GM12878 (cell line): ENCODE results near the gene GALR1. TPM values are rescaled to one million over a fixed set of nuclear protein-coding genes. Genes with fewer than 3 reads are reported as not detected.

Experiments
- ATAC-seq: fragments of 200-7000 bp; cut with Tn5 transposase; 3 replicates; pipeline ENCODE4 v1.9.1; 2020; ENCODE audit warnings: mild to moderate bottlenecking, moderate library complexity
- BruUV-seq: library from RNA; stranded (reverse); fragments of 400-500 nt; replicated peaks from 2 replicates; lab custom pipeline; 2021; lab: Mats Ljungman, UMichigan
- CTCF ChIA-PET: fragments of 300-600 bp; sonication (Branson Sonifier 250); formaldehyde crosslinking; extraction: SDS; loops from one replicate; lab custom pipeline; 2021; ENCODE audit warnings: inconsistent platforms; lab: Yijun Ruan, JAX
- POLR2A ChIA-PET: fragments of 350-600 bp; formaldehyde crosslinking; extraction: SDS; loops from one replicate; lab custom pipeline; 2021; ENCODE audit warnings: inconsistent platforms; lab: Charles Lee
- RAD21 ChIA-PET: fragments of 300-600 bp; sonication (Branson Sonifier 250); formaldehyde crosslinking; loops from one replicate; lab custom pipeline; 2023; ENCODE audit warnings: antibody characterized with exemption; ENCODE audit not compliant: unreplicated experiment; lab: Charles Lee
- SMC1A ChIA-PET: fragments of 300-600 bp; sonication (Branson Sonifier 250); formaldehyde crosslinking; loops from one replicate; lab custom pipeline; 2023; ENCODE audit not compliant: unreplicated experiment, uncharacterized antibody; lab: Charles Lee
- DNase-seq: peaks from one replicate; pipeline ENCODE4 v3.0.0-alpha.2; 2011; ENCODE audit warnings: low read depth, low spot score
- FAIRE-seq: peaks from 3 replicates; lab custom pipeline; 2011; peaks lifted over from hg19 to GRCh38; lab: Jason Lieb, UNC
- H2AFZ ChIP-seq: 2 replicates; pipeline ENCODE4 v1.6.0; 2011; ENCODE audit warnings: low read depth, low read length, control low read depth; ENCODE audit not compliant: control insufficient read depth
- H3K27ac ChIP-seq: 2 replicates; pipeline ENCODE4 v1.5.1; 2011; ENCODE audit warnings: control low read depth; ENCODE audit not compliant: control insufficient read depth, insufficient read depth
- H3K27me3 ChIP-seq, 2 experiments: replicated peaks in 1 of 2; 2 replicates each; pipeline versions ENCODE4 v1.6.0 to v1.6.1; 2011; ENCODE audit warnings: low read length in 1 of 2; ENCODE audit not compliant: control insufficient read depth in 2 of 2, insufficient read depth in 2 of 2
- H3K36me3 ChIP-seq, 2 experiments: 2 replicates each; pipeline ENCODE4 v1.5.1; 2011; ENCODE audit warnings: low read length in 1 of 2; ENCODE audit not compliant: control insufficient read depth in 2 of 2, insufficient read depth in 2 of 2
- H3K4me1 ChIP-seq: 2 replicates; pipeline ENCODE4 v1.6.1; 2011; ENCODE audit warnings: mild to moderate bottlenecking, low read length, moderate library complexity, mixed read lengths; ENCODE audit not compliant: control insufficient read depth, insufficient read depth
- H3K4me2 ChIP-seq: 2 replicates; pipeline ENCODE4 v1.6.0; 2011; ENCODE audit warnings: control low read depth; ENCODE audit not compliant: control insufficient read depth, insufficient read depth
- H3K4me3 ChIP-seq: fragments of 200-600 bp; sonication (generic); 2 replicates; pipeline ENCODE4 v1.5.1; 2016
- H3K79me2 ChIP-seq: 2 replicates; pipeline ENCODE4 v1.6.0; 2011; ENCODE audit warnings: low read length; ENCODE audit not compliant: control insufficient read depth, insufficient read depth
- H3K9ac ChIP-seq: 2 replicates; pipeline ENCODE4 v1.8.0; 2011; ENCODE audit warnings: low read length, control low read depth, mixed read lengths; ENCODE audit not compliant: control insufficient read depth, insufficient read depth
- H3K9me3 ChIP-seq: replicated peaks from 3 replicates; pipeline ENCODE4 v1.5.1; 2011; ENCODE audit warnings: mild to moderate bottlenecking, low read length; ENCODE audit not compliant: control insufficient read depth, insufficient read depth
- H4K20me1 ChIP-seq: 2 replicates; pipeline ENCODE4 v1.6.0; 2011; ENCODE audit not compliant: control insufficient read depth, insufficient read depth
- EP300 ChIP-seq, 2 experiments: fragments of 150-350 bp in 1 of 2; IDR thresholded peaks; 2 replicates each; pipeline ENCODE4 v1.6.1; 2011 to 2012; ENCODE audit warnings: low read depth in 2 of 2, low read length in 2 of 2, borderline replicate concordance in 1 of 2, improper control_type of control experiment in 1 of 2, inconsistent platforms in 1 of 2; ENCODE audit not compliant: control insufficient read depth in 1 of 2
- FOXM1 ChIP-seq: IDR thresholded peaks from 2 replicates; pipeline ENCODE4 v1.6.1; 2012; ENCODE audit warnings: low read depth, mild to moderate bottlenecking, inconsistent platforms, low read length, moderate library complexity
- IKZF1 ChIP-seq: fragments of 450-650 bp; conservative IDR thresholded peaks from 2 replicates; pipeline ENCODE4 v1.6.1; 2017; ENCODE audit warnings: antibody characterized with exemption, mild to moderate bottlenecking
- ZBTB4 ChIP-seq: fragments of 450-650 bp; formaldehyde crosslinking; IDR thresholded peaks from 2 replicates; pipeline ENCODE4 v1.4.0; 2022; ENCODE audit warnings: mild to moderate bottlenecking, moderate library complexity
- ZNF384 ChIP-seq: IDR thresholded peaks from 2 replicates; pipeline ENCODE4 v1.6.1; 2012; ENCODE audit warnings: low read depth, mild to moderate bottlenecking, low read length, improper control_type of control experiment, borderline replicate concordance
- WGBS: methylation state at CpG from one replicate; pipeline ENCODE4 v1.1.6; 2016; ENCODE audit warnings: low lambda C conversion rate; ENCODE audit not compliant: insufficient replicate concordance, insufficient coverage; ENCODE audit errors: missing lambda C conversion rate; 5-methylcytosine and 5-hydroxymethylcytosine counted together
- in situ Hi-C: fragments of 300-500 bp; cut with MboI; formaldehyde crosslinking; loops from 9 replicates; pipeline ENCODE4 v1.14.3; 2018; ENCODE audit warnings: mixed read lengths
- intact Hi-C: fragments of 100-400 bp; cut with micrococcal nuclease; formaldehyde crosslinking; loops from one replicate; pipeline ENCODE4 v1.14.2; 2022; ENCODE audit not compliant: unreplicated experiment
- polyA plus RNA-seq, 11 experiments: library from polyadenylated mRNA; depleted of rRNA in 4 of 11; unstranded in 6 of 11; stranded (reverse) in 5 of 11; fragments of >200 nt; fragmentation: Nextera tagmentation in 4 of 11; fragmentation: Illumina TruSeq in 1 of 11; extraction: Ambion mirVana in 4 of 11; extraction: Trizol in 1 of 11; gene quantifications; 1 replicate in 1 of 11; 2 replicates in 10 of 11; pipeline versions ENCODE4 v1.2.1 to v1.2.3, GENCODE V29; 2011 to 2016; ENCODE audit warnings: inconsistent platforms in 2 of 11, missing spikeins in 2 of 11, low read depth in 1 of 11
- total RNA-seq, 4 experiments: library from RNA; depleted of rRNA in 3 of 4; stranded (reverse); fragments of >200 nt in 3 of 4; fragmentation: Illumina TruSeq in 1 of 4; extraction: Trizol in 1 of 4; gene quantifications; 2 replicates each; pipeline versions ENCODE4 v1.2.1 to v1.2.3, GENCODE V29; 2013 to 2021
- TF ChIP-seq, protein P1 (sequence below): fragments of 150-350 bp; IDR thresholded peaks from 2 replicates; pipeline ENCODE4 v1.6.1; 2014; ENCODE audit warnings: mild to moderate bottlenecking, low read depth, low read length

GALR1 gene
- total and polyA plus RNA-seq, 10 of the 15 experiments (the other 5 are each of a cell fraction or from before 2014, with no cell fraction given), result not detected

GRCh38 chr18:77210249-77210648 lies 39.4 kb upstream of the GALR1 start (continued):
- TF ChIP-seq EP300 (IDR thresholded peaks at IDR 0.05; ENCODE audit: borderline replicate concordance in 1 of 2, control insufficient read depth in 1 of 2, low read depth in 2 of 2, low read length in 2 of 2) (no peak), ZNF384 (no peak), FOXM1 (no peak), ZBTB4 (CRISPR knock-in tag) (no peak)

- ChIA-PET POLR2A (no interaction called here), CTCF (interaction anchor here (1.0 to 1.3 kb wide), 2 partner anchors 11 to 218 kb away, joined by 4 read pairs; no protein-coding TSS in a partner anchor), RAD21 (no interaction called here), SMC1A (no interaction called here)
- DNase-seq (no peak), FAIRE-seq (no peak), ATAC-seq (no peak)
- H3K9me3 ChIP-seq, result no peaks in the 10 kb centered on the region; the same call in 2 of the 3 replicates
- no peaks in the 10 kb centered on the region for H4K20me1 ChIP-seq
- TF ChIP-seq, protein P1, sequence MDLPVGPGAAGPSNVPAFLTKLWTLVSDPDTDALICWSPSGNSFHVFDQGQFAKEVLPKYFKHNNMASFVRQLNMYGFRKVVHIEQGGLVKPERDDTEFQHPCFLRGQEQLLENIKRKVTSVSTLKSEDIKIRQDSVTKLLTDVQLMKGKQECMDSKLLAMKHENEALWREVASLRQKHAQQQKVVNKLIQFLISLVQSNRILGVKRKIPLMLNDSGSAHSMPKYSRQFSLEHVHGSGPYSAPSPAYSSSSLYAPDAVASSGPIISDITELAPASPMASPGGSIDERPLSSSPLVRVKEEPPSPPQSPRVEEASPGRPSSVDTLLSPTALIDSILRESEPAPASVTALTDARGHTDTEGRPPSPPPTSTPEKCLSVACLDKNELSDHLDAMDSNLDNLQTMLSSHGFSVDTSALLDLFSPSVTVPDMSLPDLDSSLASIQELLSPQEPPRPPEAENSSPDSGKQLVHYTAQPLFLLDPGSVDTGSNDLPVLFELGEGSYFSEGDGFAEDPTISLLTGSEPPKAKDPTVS, result no peak
- TF ChIP-seq IKZF1, result no peak
- no peak overlapping the region for H3K9ac ChIP-seq
- no peak overlapping the region for H3K4me2 ChIP-seq
- BruUV-seq, result no TSS peak
- in situ Hi-C loops, result no loop called here
- H3K4me3 ChIP-seq, result no peak overlapping the region
- intact Hi-C loops, result loop anchor here (10.0 kb wide), 1 partner anchor 436 kb away; no protein-coding TSS in a partner anchor
- 42% methylated on average over 4 of the region's 4 CpGs for WGBS
- H3K79me2 ChIP-seq, result no peaks in the 10 kb centered on the region
- no peaks in the 10 kb centered on the region for H3K36me3 ChIP-seq
- H3K4me1 ChIP-seq, result no peaks in the 10 kb centered on the region
- no peaks in the 10 kb centered on the region; a peak in 1 of 4 replicates for H3K27me3 ChIP-seq
- H3K27ac ChIP-seq, result no peak overlapping the region
- H2AFZ ChIP-seq, result no peak overlapping the region
These were observed 31.0 kb upstream of the GALR1 start for GRCh38 chr18:77218642-77219041.
